Uterus (tissue), 4 donors: ENCODE results near the gene PDZK1IP1. TPM values are rescaled to one million over a fixed set of nuclear protein-coding genes. Genes with fewer than 3 reads are reported as not detected.
A peak's percentile ranks its signal among the peaks of the same experiment; 100 is the strongest.

ENCODE experiments used
- DNase-seq, 2 donors: peaks; one replicate each; pipeline ENCODE4 v3.0.0-alpha.2; 2019 to 2020
- H3K27ac ChIP-seq, 2 donors: fragments of 200-600 bp; sonication (generic); 1 replicate in 1 of 2; 2 replicates in 1 of 2; pipeline ENCODE4 v1.5.1; 2016 to 2018
- H3K27me3 ChIP-seq, 2 donors: fragments of 200-600 bp; sonication (generic); one replicate each; pipeline ENCODE4 v1.5.1; 2018 to 2019; ENCODE audit warnings: control low read depth in 1 of 2
- H3K36me3 ChIP-seq, 2 donors: fragments of 200-600 bp; sonication (generic); one replicate each; pipeline ENCODE4 v1.5.1; 2019; ENCODE audit warnings: control low read depth in 1 of 2
- H3K4me1 ChIP-seq, 2 donors: fragments of 200-600 bp; sonication (generic); one replicate each; pipeline ENCODE4 v1.5.1; 2018 to 2019; ENCODE audit warnings: control low read depth in 1 of 2
- H3K4me3 ChIP-seq, 2 donors: fragments of 200-600 bp; sonication (generic); 1 replicate in 1 of 2; 2 replicates in 1 of 2; pipeline ENCODE4 v1.5.1; 2018 to 2019; ENCODE audit warnings: mild to moderate bottlenecking in 1 of 2
- H3K9me3 ChIP-seq, 2 donors: fragments of 200-600 bp; sonication (generic); one replicate each; pipeline ENCODE4 v1.5.1; 2019; ENCODE audit warnings: control low read depth in 1 of 2
- POLR2A ChIP-seq, 2 donors: fragments of 450-650 bp; IDR thresholded peaks; one replicate each; pipeline ENCODE4 v1.6.1; 2016; ENCODE audit warnings: antibody characterized with exemption in 2 of 2, mild to moderate bottlenecking in 1 of 2, moderate library complexity in 1 of 2
- intact Hi-C: fragments of 100-400 bp; cut with DNase I; formaldehyde crosslinking; loops from one replicate; pipeline ENCODE4 v1.15.1; 2023; ENCODE audit warnings: low total_unique reads
- total RNA-seq, 4 donors: library from RNA; depleted of rRNA in 3 of 4; stranded (reverse); fragments of >200 nt in 3 of 4; gene quantifications; one replicate each; pipeline versions ENCODE4 v1.1.0 to v1.2.4, GENCODE V29; 2014 to 2023
- TF ChIP-seq, protein P1 (sequence below), 4 experiments: fragments of 200-600 bp in 2 of 4; fragments of 450-650 bp in 2 of 4; sonication (generic) in 2 of 4; IDR thresholded peaks; one replicate each; pipeline ENCODE4 v1.5.1; 2016 to 2019; ENCODE audit warnings: antibody characterized with exemption in 4 of 4, mild to moderate bottlenecking in 2 of 4, moderate library complexity in 1 of 4
- donor health status: DM: yes; HTN: yes; CAD: no.

Gene PDZK1IP1
- total RNA-seq, 4 donors from 2014 or later: 0.48 TPM; not detected in 3

GRCh38 chr1:47216278-47217059 is 26.6 kb upstream of the PDZK1IP1 start:
- no peak overlapping the region for H3K27ac ChIP-seq

DNA sequence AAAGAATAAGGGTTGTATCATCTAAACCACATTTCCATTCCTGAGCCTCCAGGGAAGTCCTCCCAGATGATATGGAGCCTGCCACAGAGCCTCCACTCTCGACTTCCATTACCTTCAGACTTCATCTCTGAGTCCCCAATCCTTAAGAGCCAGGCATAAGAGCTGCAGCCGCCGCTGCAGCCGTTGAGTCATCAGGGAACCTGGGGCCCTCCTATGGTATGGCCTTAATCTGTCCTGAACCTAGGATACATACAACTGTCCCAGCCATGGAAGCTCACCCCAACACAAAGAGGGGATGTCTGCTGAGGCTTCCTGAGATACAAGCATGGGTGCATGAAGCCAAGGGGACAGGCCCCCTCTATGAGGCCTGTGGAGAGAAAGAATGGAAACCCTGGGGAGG is 25.9 kb upstream of the PDZK1IP1 start:
- H3K9me3 ChIP-seq: no peaks in the 10 kb centered on the region
- no peaks in the 10 kb centered on the region for H3K27me3 ChIP-seq
- no peak overlapping the region for H3K4me3 ChIP-seq
- H3K27ac ChIP-seq: no peak overlapping the region
- DNase-seq: no peak
- no peaks in the 10 kb centered on the region for H3K4me1 ChIP-seq
- TF ChIP-seq, protein P1, sequence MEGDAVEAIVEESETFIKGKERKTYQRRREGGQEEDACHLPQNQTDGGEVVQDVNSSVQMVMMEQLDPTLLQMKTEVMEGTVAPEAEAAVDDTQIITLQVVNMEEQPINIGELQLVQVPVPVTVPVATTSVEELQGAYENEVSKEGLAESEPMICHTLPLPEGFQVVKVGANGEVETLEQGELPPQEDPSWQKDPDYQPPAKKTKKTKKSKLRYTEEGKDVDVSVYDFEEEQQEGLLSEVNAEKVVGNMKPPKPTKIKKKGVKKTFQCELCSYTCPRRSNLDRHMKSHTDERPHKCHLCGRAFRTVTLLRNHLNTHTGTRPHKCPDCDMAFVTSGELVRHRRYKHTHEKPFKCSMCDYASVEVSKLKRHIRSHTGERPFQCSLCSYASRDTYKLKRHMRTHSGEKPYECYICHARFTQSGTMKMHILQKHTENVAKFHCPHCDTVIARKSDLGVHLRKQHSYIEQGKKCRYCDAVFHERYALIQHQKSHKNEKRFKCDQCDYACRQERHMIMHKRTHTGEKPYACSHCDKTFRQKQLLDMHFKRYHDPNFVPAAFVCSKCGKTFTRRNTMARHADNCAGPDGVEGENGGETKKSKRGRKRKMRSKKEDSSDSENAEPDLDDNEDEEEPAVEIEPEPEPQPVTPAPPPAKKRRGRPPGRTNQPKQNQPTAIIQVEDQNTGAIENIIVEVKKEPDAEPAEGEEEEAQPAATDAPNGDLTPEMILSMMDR (IDR thresholded peaks at IDR 0.05): no peak
- TF ChIP-seq POLR2A (IDR thresholded peaks at IDR 0.05): no peak
- H3K36me3 ChIP-seq: no peaks in the 10 kb centered on the region
- intact Hi-C loops: no loop called here

More at GRCh38 chr1:47216278-47217059, 26.6 kb upstream of the PDZK1IP1 start:
- Histone ChIP-seq H3K4me1 (no peaks in the 10 kb centered on the region), H3K36me3 (no peaks in the 10 kb centered on the region), H3K27me3 (no peaks in the 10 kb centered on the region), H3K9me3 (no peaks in the 10 kb centered on the region), H3K4me3 (no peak overlapping the region)
- no peak for DNase-seq
- TF ChIP-seq, protein P1 (IDR thresholded peaks at IDR 0.05): no peak
- no peak for TF ChIP-seq POLR2A (IDR thresholded peaks at IDR 0.05)
- intact Hi-C loops: no loop called here

- H3K27ac ChIP-seq: no peak overlapping the region
- DNase-seq: no peak
- no peak overlapping the region for H3K4me3 ChIP-seq
- H3K4me1 ChIP-seq: no peaks in the 10 kb centered on the region
- no peaks in the 10 kb centered on the region for H3K36me3 ChIP-seq
- no peaks in the 10 kb centered on the region for H3K9me3 ChIP-seq
- intact Hi-C loops: no loop called here
- no peaks in the 10 kb centered on the region for H3K27me3 ChIP-seq
- TF ChIP-seq, protein P1 (IDR thresholded peaks at IDR 0.05): no peak
- no peak for TF ChIP-seq POLR2A (IDR thresholded peaks at IDR 0.05)
Measured at GRCh38 chr1:47214549-47214948, 24.7 kb upstream of the PDZK1IP1 start.

- intact Hi-C loops: no loop called here
- TF ChIP-seq POLR2A (IDR thresholded peaks at IDR 0.05): no peak
- TF ChIP-seq, protein P1 (IDR thresholded peaks at IDR 0.05): no peak
- no peaks in the 10 kb centered on the region for H3K4me1 ChIP-seq
- no peaks in the 10 kb centered on the region for H3K27me3 ChIP-seq
- no peaks in the 10 kb centered on the region for H3K9me3 ChIP-seq
- H3K27ac ChIP-seq: no peak overlapping the region
- H3K36me3 ChIP-seq: no peaks in the 10 kb centered on the region
- no peak for DNase-seq
- no peak overlapping the region for H3K4me3 ChIP-seq
Measured at GRCh38 chr1:47213230-47213963, 23.6 kb upstream of the PDZK1IP1 start.

DNA sequence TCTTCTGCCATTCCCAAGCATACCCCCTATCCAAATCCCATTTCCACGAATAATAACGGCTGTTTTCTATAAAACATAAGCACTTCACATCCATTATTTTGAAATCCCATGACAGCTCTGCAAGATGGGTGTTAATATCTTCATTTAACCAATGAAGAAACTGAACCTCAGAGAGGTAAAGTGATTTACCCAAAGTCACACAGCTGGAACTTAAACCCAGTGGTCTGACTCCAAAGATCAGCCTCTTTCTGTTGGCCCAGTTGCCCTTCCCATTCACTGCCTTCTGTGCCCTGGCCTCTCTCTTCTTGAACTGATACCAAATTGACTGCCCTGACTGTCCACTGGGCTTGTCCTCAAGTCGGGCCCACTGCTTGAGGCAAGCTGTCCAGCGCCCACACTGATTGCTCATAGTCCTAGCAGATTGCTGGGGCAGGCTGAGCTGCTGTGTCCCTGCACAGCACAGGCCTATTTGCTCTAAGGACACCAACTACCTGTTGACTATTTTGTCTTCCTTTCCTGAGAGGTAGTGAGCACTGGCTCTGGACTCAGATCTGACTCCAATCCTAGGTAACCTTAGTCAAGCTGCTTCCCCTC is 22.9 kb upstream of the PDZK1IP1 start:
- Histone ChIP-seq H3K27ac (peak overlapping the region in 1 of 2 donors; percentile 29), H3K36me3 (no peaks in the 10 kb centered on the region), H3K4me1 (no peaks in the 10 kb centered on the region), H3K4me3 (no peak overlapping the region), H3K27me3 (no peaks in the 10 kb centered on the region), H3K9me3 (no peaks in the 10 kb centered on the region)
- no peak for DNase-seq
- intact Hi-C loops: no loop called here
- TF ChIP-seq, protein P1 (IDR thresholded peaks at IDR 0.05): no peak
